Sigmoid colon (tissue), 4 donors: Measurements from ENCODE around the gene CCDC92.

Experiments
- CTCF ChIP-seq, 4 experiments: fragments of 450-650 bp in 3 of 4; fragments of 200-600 bp in 1 of 4; IDR thresholded peaks; one replicate each; pipeline ENCODE4 v1.5.1; 2016 to 2019; ENCODE audit warnings: antibody characterized with exemption in 4 of 4, mild to moderate bottlenecking in 3 of 4, moderate library complexity in 2 of 4
- POLR2AphosphoS5 ChIP-seq, 4 donors: sonication (generic); formaldehyde crosslinking; IDR thresholded peaks; one replicate each; pipeline ENCODE4 v1.6.1; 2017; ENCODE audit warnings: antibody characterized with exemption in 4 of 4

GRCh38 chr12:123997033-123997822 lies 24.6 kb upstream of the CCDC92 start:
- no peak for TF ChIP-seq CTCF (IDR thresholded peaks at IDR 0.05)
- no peak for TF ChIP-seq POLR2AphosphoS5 (IDR thresholded peaks at IDR 0.05)
